Medulla oblongata (tissue), 1 donor: Measurements from ENCODE around the gene PASK.
"Not testable (repeated sequence)": the region's sequence is repeated elsewhere in the genome, so short reads cannot be mapped to it uniquely, and the experiment has no call there.

Source experiments
- DNase-seq: peaks from one replicate; pipeline ENCODE4 v3.0.0-alpha.2; 2015; ENCODE audit errors: extremely low spot score

PASK gene

DNA sequence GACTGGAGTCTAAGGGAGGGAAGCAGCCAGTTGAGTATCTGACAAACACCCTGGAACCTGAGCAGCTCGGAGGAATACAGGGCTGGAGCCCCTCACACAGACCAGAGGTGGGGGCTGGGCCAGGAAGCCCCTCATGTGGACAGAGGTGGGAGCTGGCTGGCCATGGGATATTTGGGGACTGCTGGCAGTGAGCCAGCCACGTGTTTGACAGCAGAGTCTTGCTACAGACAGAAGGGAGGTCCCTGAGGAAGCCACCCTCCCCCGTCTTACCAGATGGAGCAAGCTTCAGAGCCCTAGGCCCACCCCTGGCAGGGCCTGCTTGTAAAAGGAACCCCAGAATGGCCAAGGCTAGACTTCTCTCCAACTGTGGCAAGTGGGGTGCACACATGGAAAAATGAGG lies 43.6 kb downstream of the PASK start:
- DNase-seq: no peak

DNA sequence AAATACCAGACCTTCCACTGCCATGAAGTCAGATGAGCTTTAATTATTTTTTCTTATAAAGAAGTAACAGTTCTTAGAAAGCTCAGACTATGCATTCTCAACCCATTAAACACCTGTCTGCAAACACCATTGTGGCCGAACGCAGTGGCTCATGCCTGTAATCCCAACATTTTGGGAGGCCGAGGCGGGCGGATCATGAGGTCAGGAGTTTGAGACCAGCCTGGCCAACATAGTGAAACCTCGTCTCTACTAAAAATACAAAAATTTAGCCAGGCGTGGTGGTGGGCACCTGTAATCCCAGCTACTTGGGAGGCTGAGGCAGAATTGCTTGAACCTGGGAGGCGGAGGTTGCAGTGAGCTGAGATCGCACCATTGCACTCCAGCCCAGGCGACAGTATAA lies 44.7 kb downstream of the PASK start:
- DNase-seq: not testable (repeated sequence)

DNA sequence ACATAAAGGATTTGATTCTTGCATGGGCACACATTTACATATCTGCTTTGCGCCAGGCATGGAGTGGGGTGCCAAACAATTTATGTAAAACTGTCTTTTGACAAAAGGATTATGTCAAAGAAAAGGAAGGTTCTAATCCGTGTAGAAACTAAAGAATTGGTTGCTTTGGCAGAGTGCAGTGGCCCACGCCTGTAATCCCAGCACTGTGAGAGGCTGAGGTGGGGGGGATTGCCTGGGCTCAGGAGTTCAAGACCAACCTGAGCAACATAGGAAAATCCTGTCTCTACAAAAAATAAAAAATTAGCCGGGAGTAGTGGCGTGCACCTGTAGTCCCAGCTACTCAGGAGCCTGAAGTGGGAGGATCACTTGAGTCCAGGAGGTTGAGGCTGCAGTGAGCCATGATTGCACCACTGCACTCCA lies 46.1 kb downstream of the PASK start:
- DNase-seq: no peak

DNA sequence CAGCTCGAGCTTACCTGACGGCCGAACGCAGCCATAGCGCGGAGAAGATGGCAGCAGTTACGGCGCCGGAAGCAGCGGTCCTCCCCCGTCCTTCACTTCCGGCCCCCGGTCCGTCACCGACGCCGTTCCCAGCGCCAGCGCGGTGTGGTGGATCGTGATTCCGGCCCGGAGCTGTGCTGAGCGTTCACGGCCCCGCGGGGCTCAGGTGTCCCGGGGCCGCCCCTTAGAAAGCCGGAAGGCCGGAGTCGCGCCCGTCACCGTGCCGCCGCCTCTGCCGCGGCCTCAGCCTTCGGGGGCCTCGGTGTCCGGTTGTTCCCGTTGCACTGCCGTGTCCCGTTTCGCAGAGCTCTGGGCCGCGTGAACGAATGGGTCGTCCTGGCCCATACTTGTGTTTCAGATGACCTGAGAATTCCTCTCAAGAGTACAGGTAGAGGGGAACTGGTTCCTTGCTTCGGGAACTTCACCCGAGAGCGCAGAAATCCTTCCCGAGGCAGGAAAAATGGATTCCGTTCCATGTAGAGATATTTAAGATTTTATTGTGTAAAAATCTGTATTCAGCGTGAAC lies 47.0 kb downstream of the PASK start, which contains the start of gene MTERF4:
TSS of gene MTERF4 (minus strand) at position 49 of the 565 bp plus-strand sequence. CDS start at position 35, 14 bp downstream.
- peak; percentile 86 for DNase-seq

DNA sequence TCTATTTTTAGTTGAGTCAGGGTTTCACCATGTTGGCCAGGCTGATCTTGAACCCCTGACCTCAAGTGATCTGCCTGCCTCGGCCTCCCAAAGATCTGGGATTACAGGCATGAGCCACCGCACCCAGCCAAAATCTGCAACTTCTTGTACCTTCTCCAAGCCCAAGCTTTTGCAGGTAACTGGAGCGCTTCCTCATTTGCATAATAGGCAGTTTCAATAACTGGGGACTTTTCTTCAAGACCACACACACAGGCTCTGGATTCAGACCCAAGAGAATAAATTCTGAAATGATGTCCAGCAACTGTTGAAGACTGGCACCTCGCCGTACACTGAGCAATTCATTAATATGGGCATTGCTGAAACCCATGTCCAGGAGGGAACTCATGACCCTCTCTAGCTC lies 50.0 kb downstream of the PASK start:
- no peak for DNase-seq

DNA sequence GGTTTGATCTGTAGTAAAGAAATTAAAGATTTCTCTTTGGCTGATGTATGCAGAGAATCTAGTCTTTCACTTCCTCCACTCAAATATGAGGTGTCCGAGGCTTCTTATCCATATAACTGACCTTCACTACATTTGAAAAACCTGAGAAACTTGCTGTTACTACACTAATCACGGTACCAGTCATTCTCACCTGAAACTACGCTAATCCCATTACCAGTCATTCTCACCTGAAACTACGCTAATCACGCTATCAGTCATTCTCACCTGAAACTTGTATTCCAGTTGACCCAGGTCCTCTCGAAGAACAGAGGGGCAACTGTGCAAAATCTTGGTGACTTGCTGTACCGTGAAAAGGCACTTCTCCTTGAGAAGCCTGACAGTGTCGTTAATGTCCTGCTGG lies 52.3 kb downstream of the PASK start:
- DNase-seq: no peak

DNA sequence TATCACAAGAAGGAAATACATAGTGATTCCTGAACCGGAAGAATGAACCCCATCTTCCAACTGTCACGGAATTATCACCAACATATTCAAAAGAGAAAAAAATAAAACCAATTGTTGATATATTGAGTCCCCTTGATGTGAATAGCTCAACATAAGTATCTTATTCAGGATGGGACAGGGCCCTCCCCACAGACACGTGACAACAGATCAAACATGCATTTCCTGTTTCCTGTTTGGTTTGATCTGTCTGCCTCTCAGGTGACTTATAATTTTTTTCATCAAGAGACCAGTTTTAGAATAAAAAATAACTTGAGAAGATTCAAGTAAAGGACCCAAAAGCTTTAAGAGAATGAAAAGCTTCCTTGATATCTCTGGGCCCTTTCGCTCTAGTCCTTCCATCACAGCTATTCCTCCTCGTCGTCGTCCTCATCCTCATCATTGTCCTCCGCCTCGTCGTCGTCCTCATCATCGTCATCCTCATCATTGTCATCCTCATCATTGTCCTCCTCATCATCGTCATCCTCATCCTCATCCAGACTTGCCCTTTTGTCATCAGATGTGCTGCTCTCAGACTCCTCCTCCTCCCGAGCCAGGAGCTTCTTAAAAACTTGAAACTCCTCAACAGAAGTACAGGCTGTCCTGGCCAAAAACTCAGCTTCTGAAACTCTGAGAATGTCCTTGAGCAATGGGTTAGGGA lies 53.5 kb downstream of the PASK start:
- no peak for DNase-seq

DNA sequence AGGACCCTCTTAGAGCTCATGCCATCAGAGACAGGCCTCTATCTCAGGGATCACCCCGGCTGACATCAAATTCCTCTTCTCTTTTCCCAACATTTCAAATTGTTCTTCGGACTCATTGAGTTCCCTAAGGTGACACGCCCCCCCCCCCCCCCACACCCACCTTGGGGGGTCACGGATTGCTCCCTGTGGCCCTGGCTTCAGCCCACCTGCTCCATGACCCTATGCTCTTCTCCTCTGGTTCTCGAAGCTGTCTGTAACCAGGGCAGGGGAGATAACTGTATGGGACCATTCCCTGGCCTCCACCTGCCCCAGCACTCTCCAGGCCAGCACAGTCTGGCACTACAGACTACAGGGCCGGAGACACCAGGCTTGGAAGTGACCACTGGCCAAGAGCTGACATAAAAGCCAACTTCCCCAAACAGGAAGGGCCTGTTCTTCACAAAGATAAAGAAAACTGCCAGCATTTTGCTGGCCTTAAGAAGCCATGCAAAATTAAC lies 54.3 kb downstream of the PASK start:
- peak; percentile 12 for DNase-seq

DNA sequence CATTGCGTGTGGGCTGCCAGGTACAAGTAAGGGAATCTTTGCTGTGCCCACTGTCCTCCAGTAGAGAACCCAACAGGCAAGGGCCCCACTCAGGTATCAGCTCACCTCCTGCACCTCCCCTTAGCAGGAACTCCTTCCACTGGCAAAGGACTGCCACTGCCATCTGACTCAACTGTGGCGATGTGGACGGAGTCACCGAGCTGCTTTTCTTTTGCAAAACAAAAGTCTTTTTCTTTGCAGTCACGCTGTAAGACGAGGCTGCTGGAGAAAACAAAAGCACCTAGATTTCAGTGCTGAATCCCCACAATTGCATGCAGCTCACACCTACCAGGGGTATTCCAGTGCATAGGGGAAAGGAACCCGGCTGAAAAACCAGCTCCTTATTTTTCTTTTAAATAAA lies 55.1 kb downstream of the PASK start:
- DNase-seq: peak; percentile 22

DNA sequence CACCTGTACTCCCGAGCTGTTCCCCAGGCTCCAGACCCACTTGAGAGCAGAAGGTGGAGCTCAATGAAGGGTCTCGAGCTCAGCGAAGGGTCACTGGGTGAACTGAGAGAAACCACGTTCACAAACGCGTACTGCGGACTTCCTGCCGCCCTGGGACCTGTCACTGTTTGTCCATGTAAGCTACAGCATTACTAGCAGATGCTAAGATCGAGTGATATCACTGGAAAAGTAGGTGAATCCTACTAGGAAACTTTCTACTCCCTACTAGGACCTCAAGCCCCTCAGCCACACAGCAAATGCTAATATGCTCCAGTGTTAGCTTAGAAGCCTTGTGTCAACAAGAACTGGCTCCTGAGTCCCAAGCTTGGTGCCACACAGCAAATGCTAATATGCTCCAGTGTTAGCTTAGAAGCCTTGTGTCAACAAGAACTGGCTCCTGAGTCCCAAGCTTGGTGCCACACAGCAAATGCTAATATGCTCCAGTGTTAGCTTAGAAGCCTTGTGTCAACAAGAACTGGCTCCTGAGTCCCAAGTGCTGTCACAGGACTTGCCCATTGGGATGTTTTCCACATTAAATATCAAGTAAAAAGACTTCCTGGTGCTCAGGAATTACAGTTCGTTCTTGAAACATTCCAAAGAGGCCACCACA lies 56.0 kb downstream of the PASK start:
- peak; percentile 32 for DNase-seq

DNA sequence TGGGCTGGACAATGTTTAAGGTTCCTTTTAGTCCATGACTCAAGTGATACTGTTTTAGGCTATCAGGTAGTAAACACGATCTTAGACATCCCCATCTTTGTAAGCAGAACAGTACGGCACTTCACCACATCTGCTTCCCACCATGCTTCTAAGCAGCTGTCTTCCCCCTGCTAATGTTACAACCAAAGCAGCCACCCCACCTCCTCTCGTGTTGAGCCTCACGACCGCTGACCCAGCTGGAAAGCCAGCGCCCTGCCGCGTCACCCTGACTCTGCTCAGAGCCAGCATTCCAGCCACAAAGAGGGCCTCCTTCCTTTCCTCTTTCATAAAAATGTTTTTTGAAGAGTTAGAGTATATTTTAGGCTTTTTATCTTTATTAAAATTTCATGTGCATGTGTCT lies 56.6 kb downstream of the PASK start:
- DNase-seq: no peak

DNA sequence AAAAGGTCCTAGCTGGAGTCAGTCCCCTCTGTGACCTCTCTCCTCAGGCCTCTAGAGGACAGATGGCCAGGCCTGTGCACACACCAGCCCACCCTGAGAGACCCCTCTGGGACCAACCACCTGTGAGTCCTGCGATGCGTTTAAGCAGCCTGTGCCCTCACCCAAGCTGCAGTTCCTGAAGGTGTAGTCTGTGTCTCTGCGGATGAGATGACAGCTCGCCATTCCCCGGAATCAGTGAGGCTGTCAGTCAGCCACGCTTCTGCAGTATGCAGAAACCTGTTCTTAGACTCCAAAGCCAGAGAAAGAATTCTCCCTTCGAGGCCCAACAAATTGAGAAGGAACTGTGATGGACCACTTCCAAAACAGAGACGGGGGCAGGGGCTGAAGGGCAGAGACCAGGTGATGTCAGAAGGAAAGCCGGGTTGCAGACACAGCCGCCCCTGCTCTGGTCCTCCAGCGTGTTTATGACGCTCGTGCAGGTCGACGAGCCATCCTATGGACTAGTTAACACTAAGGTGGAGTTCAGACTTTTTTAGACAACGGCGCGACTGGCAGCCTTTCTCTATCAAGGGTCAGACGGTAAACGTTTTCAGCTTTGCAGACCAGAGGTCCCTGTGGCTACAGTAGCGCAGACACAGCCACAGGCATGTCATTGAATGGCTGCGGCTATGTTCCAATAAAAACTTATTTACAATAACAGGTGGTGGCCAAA lies 57.4 kb downstream of the PASK start:
- DNase-seq: no peak

DNA sequence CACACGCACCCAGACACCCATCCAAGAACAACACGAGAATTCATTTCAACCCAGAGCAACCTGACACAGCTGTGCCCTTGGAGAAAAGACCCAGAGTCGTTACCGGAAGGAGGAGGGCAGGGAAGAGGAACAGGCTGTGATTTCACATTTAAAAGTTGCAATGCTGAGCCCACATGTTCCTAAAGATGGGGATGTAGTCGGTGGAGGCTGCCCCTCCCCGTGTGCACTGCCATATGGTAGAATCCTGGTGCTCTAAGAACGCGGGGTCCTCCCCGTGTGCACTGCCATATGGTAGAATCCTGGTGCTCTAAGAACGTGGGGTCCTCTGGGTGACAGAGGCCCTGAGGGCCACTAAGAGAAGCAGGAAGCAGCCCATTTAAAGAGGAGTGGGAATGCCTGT lies 58.1 kb downstream of the PASK start:
- DNase-seq: no peak

DNA sequence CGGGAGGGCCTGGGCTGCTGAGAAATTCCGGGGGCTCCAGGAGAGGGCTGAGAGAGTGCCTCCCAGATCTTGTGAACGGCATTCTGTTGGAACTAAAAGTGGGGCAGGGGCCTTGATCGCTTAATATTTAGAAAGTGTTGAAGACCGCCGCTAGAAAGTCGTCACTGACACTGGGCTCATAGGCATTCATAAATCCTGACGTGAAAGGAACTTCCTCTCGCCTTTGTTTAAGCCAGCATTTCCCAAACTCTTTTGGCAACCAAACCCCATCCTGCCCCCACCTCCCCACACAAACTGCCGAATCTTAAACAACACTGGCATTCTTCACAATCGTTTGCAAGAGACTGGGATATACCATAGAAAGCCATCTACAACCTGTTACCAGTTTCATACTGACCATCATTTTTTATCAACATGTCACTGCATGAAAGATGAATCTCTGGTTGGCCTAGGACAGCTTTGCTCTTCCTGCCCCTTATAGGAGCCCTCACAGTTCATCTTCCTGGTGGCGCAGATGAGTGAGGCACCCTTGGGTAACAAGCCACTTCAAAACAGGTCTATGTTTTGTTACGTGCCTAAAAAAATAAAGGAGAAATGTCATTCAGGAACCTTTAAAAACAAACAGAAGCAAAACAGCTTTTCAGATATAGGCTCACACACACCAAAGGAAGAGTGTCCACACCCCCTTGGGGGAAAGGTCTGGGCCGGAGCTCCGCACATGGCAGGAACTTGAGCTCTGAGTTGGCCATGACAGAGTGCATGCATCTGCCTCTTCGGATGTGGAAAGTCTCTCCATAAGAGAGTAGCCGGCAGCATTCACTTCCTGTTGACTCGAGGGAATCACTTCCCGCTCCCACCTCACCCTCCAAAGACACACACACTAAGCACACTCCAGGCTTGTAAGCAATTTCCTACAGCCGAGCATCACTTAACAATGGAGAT lies 60.2 kb downstream of the PASK start:
- DNase-seq: no peak

DNA sequence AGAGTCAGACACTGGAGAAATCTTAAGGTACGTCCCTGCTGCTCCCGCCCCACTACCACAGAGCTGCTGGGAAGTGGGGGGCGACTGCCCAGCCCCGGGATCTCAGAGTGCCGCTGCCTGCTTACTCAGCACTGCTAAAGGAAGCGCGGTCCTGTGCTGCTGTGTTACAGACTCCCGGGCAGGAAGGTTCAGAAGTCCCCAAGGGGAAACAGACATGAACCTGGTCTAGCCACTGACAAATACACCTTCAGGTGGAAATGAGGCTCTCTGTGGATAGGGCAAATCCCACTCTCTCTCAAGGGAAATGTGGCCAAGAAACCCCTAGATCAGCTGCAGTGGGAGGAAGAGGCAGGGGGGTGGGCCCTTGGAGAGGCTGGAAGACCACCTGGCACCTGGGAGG lies 60.9 kb downstream of the PASK start:
- DNase-seq: no peak

DNA sequence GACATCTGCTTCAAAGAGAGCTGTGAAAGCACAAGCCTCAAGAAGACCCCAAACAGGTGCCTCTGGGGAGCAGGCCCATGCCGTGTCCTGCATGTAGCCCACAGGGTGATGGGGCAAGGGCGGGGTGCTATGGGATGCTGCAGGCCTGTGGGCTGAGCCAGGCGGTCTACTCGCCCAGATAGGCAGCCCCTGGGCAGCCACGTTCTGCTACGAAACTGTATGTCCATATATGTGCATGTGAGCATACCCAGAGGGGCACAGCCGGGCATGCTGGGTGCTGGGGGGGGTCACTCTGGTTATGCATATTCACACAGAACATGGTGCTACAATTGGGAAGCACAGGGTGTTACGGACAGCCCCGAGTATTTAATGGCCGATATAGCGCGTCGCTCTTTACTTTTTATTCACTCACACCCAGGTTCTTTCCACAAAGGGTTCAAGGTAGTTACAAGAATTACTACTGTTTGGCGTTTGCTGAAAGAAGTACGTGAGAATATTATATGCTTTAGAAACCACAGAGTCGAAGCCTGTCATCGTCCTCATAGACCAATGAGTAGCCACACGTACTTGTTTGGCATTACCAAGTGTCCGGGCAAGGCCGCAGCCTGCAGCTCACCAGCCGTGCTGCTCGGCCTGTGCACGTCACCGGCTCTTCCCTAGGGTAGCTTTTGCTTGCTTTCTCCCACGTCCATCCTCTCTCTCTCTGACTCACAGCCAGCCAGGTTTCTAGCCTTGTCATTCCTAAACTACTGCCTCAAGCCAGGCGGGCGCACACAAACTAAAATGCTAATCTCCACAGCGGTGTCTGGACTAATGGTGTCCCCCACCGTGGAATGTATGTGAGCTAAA lies 61.6 kb downstream of the PASK start:
- DNase-seq: no peak

DNA sequence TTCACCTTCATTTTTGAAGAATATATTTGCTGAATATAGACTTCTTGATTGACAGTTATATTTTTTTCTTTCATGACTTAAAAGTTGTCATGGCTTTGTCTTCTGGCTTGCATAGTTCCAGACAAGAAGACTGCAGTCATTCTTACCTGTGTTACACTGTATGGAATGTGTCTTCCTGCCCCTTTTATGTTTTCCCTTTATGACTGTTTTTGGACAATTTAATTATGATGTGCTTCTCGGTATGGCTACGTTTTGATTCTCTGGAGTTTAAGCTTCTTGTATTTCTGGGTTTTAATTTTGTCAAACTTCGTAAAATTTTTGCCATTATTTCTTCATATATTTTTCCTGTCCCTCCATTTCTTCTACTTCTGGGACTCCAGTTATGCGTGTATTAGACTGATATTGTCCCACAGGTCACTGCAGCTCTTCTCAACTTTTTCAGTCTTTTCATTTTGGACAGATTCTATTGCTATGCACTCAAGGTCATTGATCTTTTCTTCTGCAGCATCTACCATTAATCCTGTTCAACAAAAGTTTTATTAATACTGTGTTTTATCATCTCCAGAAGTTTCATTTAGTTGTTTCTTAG lies 64.3 kb downstream of the PASK start:
- no peak for DNase-seq

DNA sequence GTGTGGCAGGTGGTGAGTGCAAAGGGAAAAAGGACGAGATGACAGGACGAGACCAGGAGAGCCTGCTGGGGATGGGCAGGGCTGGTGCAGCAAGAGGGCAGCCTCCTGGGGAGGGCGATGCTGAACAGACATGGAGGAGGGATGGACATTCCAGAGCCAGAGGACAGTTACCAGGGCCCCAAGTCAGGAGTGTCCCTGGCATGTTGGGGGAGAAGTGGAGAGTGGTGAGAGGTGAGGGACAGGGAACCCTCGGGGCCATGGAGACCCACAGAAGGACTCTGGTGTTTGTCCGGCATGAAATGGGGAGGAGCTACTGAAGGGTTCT lies 66.2 kb downstream of the PASK start:
- no peak for DNase-seq

DNA sequence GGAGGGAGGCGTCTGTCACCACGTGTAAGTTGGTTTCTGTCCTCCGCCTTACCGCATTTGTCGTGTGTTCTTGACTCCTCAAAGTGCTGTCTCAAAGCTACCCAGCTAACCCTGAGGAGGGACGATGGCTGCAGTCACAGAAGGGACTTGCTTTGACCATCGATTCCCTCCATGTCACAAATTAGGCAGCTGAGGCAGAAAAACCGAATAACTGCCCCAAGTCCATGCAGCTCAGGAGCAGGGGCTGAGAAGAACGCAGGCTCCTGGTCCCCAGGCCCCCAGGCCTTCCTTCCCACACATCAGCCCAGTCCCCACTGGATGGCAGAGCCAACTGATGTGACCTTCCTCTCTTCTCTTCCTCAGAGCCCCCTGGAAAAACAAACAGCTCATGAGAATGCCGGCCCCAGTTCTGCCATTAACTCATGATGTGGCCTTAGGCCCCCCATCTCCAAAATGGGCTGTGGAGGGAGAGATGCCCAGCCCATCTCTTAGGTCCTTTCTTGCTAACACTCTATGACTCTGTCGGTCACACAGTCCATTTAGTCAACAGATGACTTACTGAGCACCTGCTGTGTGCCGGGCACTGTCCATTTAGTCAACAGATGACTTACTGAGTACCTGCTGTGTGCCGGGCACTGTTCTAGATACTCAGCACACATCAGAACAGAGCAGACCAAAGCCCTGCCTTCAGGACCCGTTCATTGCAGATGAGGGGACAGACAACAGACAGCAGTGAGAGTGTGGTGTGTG lies 66.8 kb downstream of the PASK start:
- no peak for DNase-seq
